SK-N-SH (cell line): Measurements from ENCODE around the gene LHX4. TPM values are rescaled to one million over a fixed set of nuclear protein-coding genes. Genes with fewer than 3 reads are reported as not detected.

ENCODE experiments used
- CTCF ChIA-PET: fragments of 300-600, 350-600 bp; formaldehyde crosslinking; extraction: SDS; loops from one replicate; lab custom pipeline; 2021; lab: Yijun Ruan, JAX
- POLR2A ChIA-PET: fragments of 350-600 bp; sonication (Branson Sonifier 250); formaldehyde crosslinking; extraction: SDS; loops from one replicate; lab custom pipeline; 2020; ENCODE audit warnings: antibody characterized with exemption, inconsistent platforms; lab: Yijun Ruan, JAX
- DNase-seq: peaks from one replicate; pipeline ENCODE4 v3.0.0; 2012
- H2AFZ ChIP-seq: fragments of 200-600 bp; sonication (generic); 2 replicates; pipeline ENCODE4 v1.8.1; 2016; ENCODE audit warnings: antibody characterized with exemption, mild to moderate bottlenecking, low read depth
- H3F3A ChIP-seq: fragments of 200-600 bp; sonication (generic); replicated peaks from 2 replicates; pipeline ENCODE3; 2016; ENCODE audit warnings: antibody characterized with exemption, mild to moderate bottlenecking; ENCODE audit not compliant: insufficient read depth
- H3K27ac ChIP-seq, 2 experiments: fragments of 200-500 bp in 1 of 2; fragments of 200-600 bp in 1 of 2; sonication (Bioruptor generic) in 1 of 2; sonication (generic), shearing (Covaris generic) in 1 of 2; 2 replicates each; pipeline versions ENCODE4 v1.5.1 to v1.6.1; 2014 to 2016; ENCODE audit warnings: low read depth in 2 of 2, inconsistent platforms in 1 of 2, low read length in 1 of 2, mild to moderate bottlenecking in 1 of 2, mixed read lengths in 1 of 2
- H3K27me3 ChIP-seq: fragments of 200-600 bp; sonication (generic), shearing (Covaris generic); 2 replicates; pipeline ENCODE4 v1.6.1; 2016; ENCODE audit warnings: mixed run types; ENCODE audit not compliant: insufficient read depth
- H3K36me3 ChIP-seq, 2 experiments: fragments of 200-500 bp in 1 of 2; fragments of 200-600 bp in 1 of 2; sonication (Bioruptor generic) in 1 of 2; sonication (generic) in 1 of 2; replicated peaks in 1 of 2; 2 replicates each; pipeline versions ENCODE3 to v1.5.1; 2014 to 2016; ENCODE audit warnings: low read length in 1 of 2, mild to moderate bottlenecking in 1 of 2; ENCODE audit not compliant: insufficient read depth in 2 of 2, control insufficient read depth in 1 of 2
- H3K4me1 ChIP-seq, 2 experiments: fragments of 200-500 bp in 1 of 2; fragments of 200-600 bp in 1 of 2; sonication (Bioruptor generic) in 1 of 2; sonication (generic), shearing (Covaris generic) in 1 of 2; 2 replicates each; pipeline versions ENCODE4 v1.5.1 to v1.6.1; 2014 to 2016; ENCODE audit warnings: low read depth in 1 of 2, low read length in 1 of 2, mixed run types in 1 of 2; ENCODE audit not compliant: insufficient read depth in 2 of 2, control insufficient read depth in 1 of 2
- H3K4me2 ChIP-seq: fragments of 200-600 bp; sonication (generic), shearing (Covaris generic); 2 replicates; pipeline ENCODE4 v1.6.1; 2017; ENCODE audit warnings: mixed run types
- H3K4me3 ChIP-seq, 2 experiments: fragments of 200-500 bp in 1 of 2; fragments of 200-600 bp in 1 of 2; sonication (Bioruptor generic) in 1 of 2; sonication (generic), shearing (Covaris generic) in 1 of 2; 2 replicates each; pipeline versions ENCODE4 v1.5.1 to v1.8.1; 2014 to 2016; ENCODE audit warnings: low read depth in 2 of 2, inconsistent platforms in 1 of 2, low read length in 1 of 2, mild to moderate bottlenecking in 1 of 2, mixed read lengths in 1 of 2, moderate library complexity in 1 of 2
- H3K79me2 ChIP-seq: fragments of 200-600 bp; sonication (generic); 2 replicates; pipeline ENCODE4 v1.8.1; 2017; ENCODE audit warnings: mild to moderate bottlenecking; ENCODE audit not compliant: insufficient read depth
- H3K9ac ChIP-seq: fragments of 200-600 bp; sonication (generic); 2 replicates; pipeline ENCODE4 v1.6.1; 2017; ENCODE audit warnings: mixed run types
- H3K9me2 ChIP-seq: fragments of 200-600 bp; sonication (generic); 2 replicates; pipeline ENCODE4 v1.6.1; 2017; ENCODE audit warnings: mixed run types
- H3K9me3 ChIP-seq: fragments of 200-600 bp; sonication (generic); 2 replicates; pipeline ENCODE4 v1.6.1; 2017; ENCODE audit warnings: mixed run types, mild to moderate bottlenecking, moderate library complexity
- H4K20me1 ChIP-seq: fragments of 200-600 bp; sonication (generic); 2 replicates; pipeline ENCODE4 v1.6.1; 2017; ENCODE audit warnings: mild to moderate bottlenecking, mixed run types; ENCODE audit not compliant: insufficient read depth
- CHD2 ChIP-seq: fragments of 150-350 bp; IDR thresholded peaks from 2 replicates; pipeline ENCODE4 v1.6.1; 2018; ENCODE audit warnings: low read length; ENCODE audit not compliant: partially characterized antibody
- CTCF ChIP-seq: fragments of 200-600 bp; sonication (generic); IDR thresholded peaks from 2 replicates; pipeline ENCODE4 v1.6.1; 2017; ENCODE audit warnings: antibody characterized with exemption, mild to moderate bottlenecking, moderate library complexity
- ELF1 ChIP-seq: IDR thresholded peaks from 2 replicates; pipeline ENCODE4 v1.4.0; 2012
- EP300 ChIP-seq, 2 experiments: IDR thresholded peaks; 2 replicates each; pipeline versions ENCODE4 v1.4.0 to v1.6.1; 2012; ENCODE audit warnings: borderline replicate concordance in 1 of 2, low read depth in 1 of 2, low read length in 1 of 2
- EZH2phosphoT487 ChIP-seq: fragments of 200-600 bp; sonication (generic); IDR thresholded peaks from 2 replicates; pipeline ENCODE4 v1.6.1; 2017; ENCODE audit warnings: low read depth, mixed run types, mild to moderate bottlenecking, antibody characterized with exemption, moderate library complexity, borderline replicate concordance
- FOSL2 ChIP-seq: IDR thresholded peaks from 2 replicates; pipeline ENCODE4 v1.4.0; 2012; ENCODE audit warnings: low read depth, mild to moderate bottlenecking, moderate library complexity, borderline replicate concordance
- FOXJ3 ChIP-seq: sonication (generic); formaldehyde crosslinking; IDR thresholded peaks from 2 replicates; pipeline ENCODE4 v1.5.1; 2020; ENCODE audit warnings: mild to moderate bottlenecking, missing genetic modification reagents
- FOXM1 ChIP-seq: IDR thresholded peaks from 2 replicates; pipeline ENCODE4 v1.4.0; 2012; ENCODE audit warnings: low read depth, mild to moderate bottlenecking
- NRF1 ChIP-seq: IDR thresholded peaks from 2 replicates; pipeline ENCODE4 v1.6.1; 2012; ENCODE audit warnings: low read depth, mild to moderate bottlenecking, low read length
- RAD21 ChIP-seq: IDR thresholded peaks from 2 replicates; pipeline ENCODE4 v1.6.1; 2012; ENCODE audit warnings: mild to moderate bottlenecking, low read length
- RCOR1 ChIP-seq: fragments of 150-350 bp; IDR thresholded peaks from 2 replicates; pipeline ENCODE4 v1.6.1; 2017; ENCODE audit warnings: antibody characterized with exemption, low read length
- TEAD4 ChIP-seq: IDR thresholded peaks from 2 replicates; pipeline ENCODE4 v1.4.0; 2012; ENCODE audit warnings: mild to moderate bottlenecking, borderline replicate concordance; ENCODE audit not compliant: insufficient read depth
- USF1 ChIP-seq: IDR thresholded peaks from 2 replicates; pipeline ENCODE4 v1.4.0; 2012; ENCODE audit warnings: low read depth, borderline replicate concordance
- YY1 ChIP-seq: IDR thresholded peaks from 2 replicates; pipeline ENCODE4 v1.4.0; 2012; ENCODE audit warnings: low read depth, mild to moderate bottlenecking
- ZBTB33 ChIP-seq: IDR thresholded peaks from 2 replicates; pipeline ENCODE4 v1.4.0; 2012; ENCODE audit warnings: low read depth, borderline replicate concordance
- WGBS: methylation state at CpG from one replicate; pipeline ENCODE4 v1.1.6; 2017; ENCODE audit warnings: low lambda C conversion rate; 5-methylcytosine and 5-hydroxymethylcytosine counted together
- polyA plus RNA-seq, 3 experiments: library from polyadenylated mRNA; depleted of rRNA; stranded (reverse); fragments of >200 nt; gene quantifications; 2 replicates each; pipeline ENCODE4 v1.2.3, GENCODE V29; 2012
- TF ChIP-seq, protein P1 (sequence below): fragments of 150-350 bp; IDR thresholded peaks from 2 replicates; pipeline ENCODE4 v1.6.1; 2016; ENCODE audit warnings: mild to moderate bottlenecking, low read depth, low read length

LHX4 gene
- polyA plus RNA-seq, 1 of the 3 experiments (the other 2 are of a cell fraction) = not detected

- H3F3A ChIP-seq = no peaks in the 10 kb centered on the region
- no peaks in the 10 kb centered on the region for H4K20me1 ChIP-seq
- H3K9ac ChIP-seq = no peak overlapping the region
- no peaks in the 10 kb centered on the region for H3K27me3 ChIP-seq
- H3K36me3 ChIP-seq = peaks cover 0 to 67% of the 10 kb centered on the region in 2 experiments
- H3K4me1 ChIP-seq = peaks cover 0 to 12% of the 10 kb centered on the region in 2 experiments; a peak in 2 of 4 replicates
- no peaks in the 10 kb centered on the region for H3K79me2 ChIP-seq
- POLR2A ChIA-PET = no interaction called here
- H2AFZ ChIP-seq = no peak overlapping the region
- H3K9me3 ChIP-seq = no peaks in the 10 kb centered on the region
- WGBS = 93% methylated on average over 9 of the region's 9 CpGs
- no peak for TF ChIP-seq YY1
- TF ChIP-seq RAD21 = no peak
- TF ChIP-seq USF1 = no peak
- TF ChIP-seq, protein P1, sequence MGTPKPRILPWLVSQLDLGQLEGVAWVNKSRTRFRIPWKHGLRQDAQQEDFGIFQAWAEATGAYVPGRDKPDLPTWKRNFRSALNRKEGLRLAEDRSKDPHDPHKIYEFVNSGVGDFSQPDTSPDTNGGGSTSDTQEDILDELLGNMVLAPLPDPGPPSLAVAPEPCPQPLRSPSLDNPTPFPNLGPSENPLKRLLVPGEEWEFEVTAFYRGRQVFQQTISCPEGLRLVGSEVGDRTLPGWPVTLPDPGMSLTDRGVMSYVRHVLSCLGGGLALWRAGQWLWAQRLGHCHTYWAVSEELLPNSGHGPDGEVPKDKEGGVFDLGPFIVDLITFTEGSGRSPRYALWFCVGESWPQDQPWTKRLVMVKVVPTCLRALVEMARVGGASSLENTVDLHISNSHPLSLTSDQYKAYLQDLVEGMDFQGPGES = no peak
- TF ChIP-seq EP300 (IDR thresholded peaks at IDR 0.05; ENCODE audit: borderline replicate concordance in 1 of 2, low read depth in 1 of 2, low read length in 1 of 2) = no peak
- TF ChIP-seq ELF1 = no peak
- TF ChIP-seq NRF1 = no peak
- no peak for TF ChIP-seq ZBTB33
- TF ChIP-seq TEAD4 = no peak
- TF ChIP-seq EZH2phosphoT487 = no peak
- no peak for TF ChIP-seq FOXM1
- no peak for TF ChIP-seq CTCF
- no peak for TF ChIP-seq FOSL2
- no peak for TF ChIP-seq FOXJ3
- no peak for TF ChIP-seq CHD2
- TF ChIP-seq RCOR1 = no peak
- H3K27ac ChIP-seq = no peak overlapping the region; a peak in 1 of 4 replicates
- H3K9me2 ChIP-seq = no peaks in the 10 kb centered on the region
- no peak for DNase-seq
- H3K4me3 ChIP-seq = no peak overlapping the region
- CTCF ChIA-PET = interaction anchor here (0.6 to 2.3 kb wide), 2 partner anchors 26 to 204 kb away, joined by 3 to 6 read pairs; no protein-coding TSS in a partner anchor
- no peak overlapping the region for H3K4me2 ChIP-seq
These were observed 48.7 kb downstream of the LHX4 start for GRCh38 chr1:180278596-180279395.
